ENCODE results near the gene PPME1.
"Not testable (repeated sequence)": the region's sequence is repeated elsewhere in the genome, so short reads cannot be mapped to it uniquely, and the experiment has no call there.

PPME1 gene, protein sequence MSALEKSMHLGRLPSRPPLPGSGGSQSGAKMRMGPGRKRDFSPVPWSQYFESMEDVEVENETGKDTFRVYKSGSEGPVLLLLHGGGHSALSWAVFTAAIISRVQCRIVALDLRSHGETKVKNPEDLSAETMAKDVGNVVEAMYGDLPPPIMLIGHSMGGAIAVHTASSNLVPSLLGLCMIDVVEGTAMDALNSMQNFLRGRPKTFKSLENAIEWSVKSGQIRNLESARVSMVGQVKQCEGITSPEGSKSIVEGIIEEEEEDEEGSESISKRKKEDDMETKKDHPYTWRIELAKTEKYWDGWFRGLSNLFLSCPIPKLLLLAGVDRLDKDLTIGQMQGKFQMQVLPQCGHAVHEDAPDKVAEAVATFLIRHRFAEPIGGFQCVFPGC

DNA sequence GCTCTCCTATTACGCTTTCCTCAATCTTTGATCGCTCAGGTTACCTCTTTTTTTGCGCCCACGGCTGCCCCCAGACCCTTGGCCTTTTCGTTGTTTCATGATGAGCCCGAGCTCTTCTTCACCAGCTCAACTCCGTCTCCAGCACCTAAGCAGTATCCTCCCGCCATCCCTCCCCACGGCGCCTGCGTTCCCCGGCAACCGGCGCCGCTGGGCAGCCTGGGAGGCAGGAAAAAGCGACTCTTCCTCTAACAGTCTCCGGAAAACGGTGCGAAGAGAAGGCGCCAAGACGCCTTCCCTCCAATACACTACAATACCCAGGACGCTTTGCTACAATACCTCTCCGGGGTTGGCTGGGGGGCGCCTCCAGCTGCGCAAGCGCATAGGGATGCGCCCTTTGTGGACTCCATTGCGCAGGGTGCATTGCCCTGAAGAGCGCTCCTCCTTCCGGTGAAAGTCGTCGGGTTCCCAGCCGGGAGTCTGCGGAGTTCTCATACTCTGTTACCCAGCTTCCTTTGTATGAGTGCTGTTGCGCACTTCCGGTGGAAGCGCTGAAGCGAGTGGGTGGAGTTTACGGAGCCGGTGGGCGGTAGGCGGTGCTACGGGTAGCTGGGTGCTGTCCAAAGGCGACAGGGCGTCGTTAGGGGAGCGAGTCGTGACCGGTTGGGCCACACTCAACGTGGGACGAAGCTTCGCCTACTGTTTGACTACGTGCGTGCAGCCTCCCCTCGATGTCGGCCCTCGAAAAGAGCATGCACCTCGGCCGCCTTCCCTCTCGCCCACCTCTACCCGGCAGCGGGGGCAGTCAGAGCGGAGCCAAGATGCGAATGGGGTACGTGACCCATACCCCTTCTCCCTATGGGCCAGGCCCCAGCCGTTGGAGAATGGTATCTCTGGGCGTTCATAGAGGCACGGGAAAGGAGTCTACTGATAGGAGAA is at the start of gene PPME1, which contains the start of gene C2CD3:
TSS of gene PPME1 (plus strand) at position 596 of the 936 bp plus-strand sequence. CDS start at position 729, 133 bp downstream.
TSS of gene C2CD3 (minus strand) at position 309 of the 936 bp plus-strand sequence. CDS start at position 99, 210 bp downstream.
- peak; percentile 84 to 99 for DNase-seq

DNA sequence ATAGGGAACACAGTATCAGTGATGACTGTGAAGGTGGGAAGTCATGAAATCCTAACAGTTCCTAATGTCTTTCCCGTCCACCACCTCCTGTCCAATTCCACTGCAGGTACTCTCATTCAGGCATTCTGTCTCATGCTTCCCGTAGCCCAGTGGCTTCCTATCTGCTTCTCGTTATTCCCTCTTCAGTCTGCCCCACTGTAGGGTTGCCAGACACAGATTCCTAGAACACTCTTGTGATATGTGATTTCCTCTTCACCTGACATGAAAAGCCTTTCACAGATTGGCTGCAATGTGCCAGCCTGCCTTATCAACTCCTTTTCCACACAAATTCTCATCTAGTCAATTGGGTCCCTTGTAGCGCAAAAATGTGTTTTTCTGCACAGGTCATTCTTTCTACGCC is 49.3 kb upstream of the PPME1 start:
- no peak for DNase-seq

DNA sequence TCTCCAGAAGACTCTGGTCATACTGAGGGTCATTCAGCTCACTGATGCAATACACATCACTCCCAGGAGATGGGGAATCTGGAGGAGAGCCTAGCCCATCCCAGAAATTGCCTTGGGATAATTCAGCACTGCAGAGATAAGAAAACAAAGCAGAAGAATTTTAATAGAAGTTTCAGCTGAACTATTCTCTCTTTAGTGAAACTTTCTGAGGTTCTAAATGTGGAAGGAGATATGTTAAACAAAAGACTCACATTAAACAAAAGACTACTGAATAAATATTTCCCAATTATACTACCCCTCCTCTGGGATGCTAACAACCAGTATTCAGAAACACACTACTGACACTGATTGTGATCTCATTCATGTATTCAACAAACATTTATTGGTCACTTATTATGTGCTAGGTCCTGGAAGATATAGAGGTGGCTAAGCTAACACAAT is 48.1 kb upstream of the PPME1 start:
- DNase-seq: no peak

DNA sequence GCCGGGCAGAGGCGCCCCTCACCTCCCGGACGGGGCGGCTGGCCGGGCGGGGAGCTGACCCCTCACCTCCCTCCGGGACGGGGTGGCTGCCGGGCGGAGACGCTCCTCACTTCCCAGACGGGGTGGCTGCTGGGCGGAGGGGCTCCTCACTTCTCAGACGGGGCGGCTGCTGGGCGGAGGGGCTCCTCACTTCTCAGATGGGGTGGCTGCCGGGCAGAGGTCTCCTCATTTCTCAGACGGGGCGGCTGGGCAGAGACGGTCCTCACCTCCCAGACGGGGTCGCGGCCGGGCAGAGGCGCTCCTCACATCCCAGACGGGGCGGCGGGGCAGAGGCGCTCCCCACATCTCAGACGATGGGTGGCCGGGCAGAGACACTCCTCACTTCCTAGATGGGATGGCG is 42.0 kb upstream of the PPME1 start:
- DNase-seq: not testable (repeated sequence)

DNA sequence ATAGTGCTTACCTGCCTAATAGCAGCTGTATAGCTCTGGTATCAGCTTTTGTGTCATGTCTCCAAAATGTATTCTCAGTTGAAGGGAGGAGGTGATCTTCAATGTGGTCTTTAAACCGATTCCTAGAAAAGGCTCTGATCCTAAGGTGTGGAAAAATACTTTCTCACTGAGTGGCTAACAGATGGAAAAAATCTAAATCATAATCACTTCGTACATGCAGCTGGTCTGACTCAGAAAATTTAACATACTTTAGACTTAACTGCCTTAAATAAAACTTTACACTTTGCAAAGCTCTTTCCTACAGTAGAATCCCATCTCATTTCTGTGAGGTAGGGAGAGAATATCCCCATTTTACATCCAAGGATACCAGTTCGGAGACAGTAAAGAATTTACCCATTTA is 38.3 kb upstream of the PPME1 start:
- DNase-seq: no peak

DNA sequence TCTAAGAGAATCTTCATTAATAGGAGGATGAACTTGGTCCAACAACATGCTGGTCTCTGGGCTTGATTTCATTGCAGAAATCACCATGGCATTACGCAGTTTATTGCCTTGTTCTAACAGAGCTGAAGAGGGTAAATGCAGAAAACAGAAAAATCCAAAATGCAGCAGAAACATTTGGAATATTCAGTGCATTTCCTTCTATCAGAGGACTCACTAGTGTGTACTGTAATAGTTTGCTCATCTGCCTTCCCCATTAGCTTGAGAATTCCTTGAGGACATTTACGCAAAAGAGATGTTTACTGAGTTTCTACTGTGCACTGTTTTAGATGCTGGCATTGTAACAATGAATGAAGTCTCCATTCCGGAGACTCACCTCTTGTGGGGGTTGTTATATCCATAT is 37.7 kb upstream of the PPME1 start:
- DNase-seq: no peak

DNA sequence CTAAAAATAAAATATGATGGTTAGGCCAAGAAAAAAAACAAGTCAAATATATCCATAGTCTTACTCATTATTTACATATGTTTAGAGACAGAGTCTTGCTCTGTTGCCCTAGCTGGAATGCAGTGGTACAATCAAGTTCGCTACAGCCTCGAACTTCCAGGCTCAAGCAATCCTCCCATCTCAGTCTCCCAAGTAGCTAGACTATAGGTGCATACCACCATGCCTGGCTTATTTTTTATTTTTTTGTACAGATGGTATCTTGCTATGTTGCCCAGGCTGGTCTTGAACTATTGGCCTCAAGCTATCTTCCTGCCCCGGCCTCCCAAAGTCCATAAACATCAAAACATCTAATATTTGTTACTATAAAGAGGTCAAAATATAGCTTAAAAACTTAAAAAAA is 36.4 kb upstream of the PPME1 start:
- no peak for DNase-seq

DNA sequence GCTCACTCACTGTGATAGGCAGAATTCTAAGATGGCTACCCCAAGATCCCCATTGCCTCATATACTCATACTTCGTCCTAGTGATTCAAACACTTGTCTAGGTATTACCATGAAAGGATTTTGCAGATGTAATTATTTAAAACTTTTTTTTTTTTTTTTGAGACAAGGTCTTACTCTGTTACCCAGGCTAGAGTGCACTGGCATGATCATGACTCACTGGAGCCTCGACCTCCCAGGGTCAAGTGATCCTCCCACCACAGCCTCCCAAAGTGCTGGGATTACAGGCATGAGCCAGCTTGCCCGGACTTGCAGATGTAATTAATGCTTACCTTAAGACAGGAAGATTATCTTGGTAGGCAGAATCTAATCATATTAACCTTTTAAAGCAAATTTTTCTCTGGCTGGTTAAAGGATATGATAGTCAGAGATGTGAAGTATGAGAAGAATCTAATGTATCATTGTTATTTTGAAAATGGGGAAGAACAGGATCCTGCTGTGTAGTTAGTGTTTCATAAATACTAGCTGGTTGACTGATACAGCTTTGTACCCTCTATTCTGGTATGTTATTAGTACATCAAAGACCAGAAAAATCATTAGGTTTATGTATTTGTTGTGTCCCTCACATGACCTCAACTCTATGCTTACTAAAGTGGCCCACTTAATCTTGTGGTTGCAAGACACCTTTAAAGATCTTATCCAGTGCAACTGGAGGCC is 35.8 kb upstream of the PPME1 start:
- DNase-seq: no peak

DNA sequence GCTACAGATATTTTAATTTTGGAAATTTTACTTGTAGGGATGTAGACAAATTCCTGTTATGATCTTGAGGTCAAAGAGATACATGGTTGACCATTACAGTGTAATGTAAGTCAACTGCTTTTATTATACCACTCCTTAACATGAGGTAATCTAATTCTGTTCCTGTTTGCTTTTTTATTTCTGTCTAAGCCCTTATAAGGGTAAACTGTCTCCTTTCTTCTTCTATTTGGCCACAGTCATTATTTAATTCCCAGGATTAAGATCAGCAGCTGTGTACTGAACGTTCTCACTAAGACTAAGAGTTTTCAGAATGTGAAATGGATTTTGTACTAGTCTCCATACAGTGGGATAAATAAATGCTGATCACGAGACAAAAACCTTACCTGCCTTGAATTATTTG is 33.1 kb upstream of the PPME1 start:
- no peak for DNase-seq

DNA sequence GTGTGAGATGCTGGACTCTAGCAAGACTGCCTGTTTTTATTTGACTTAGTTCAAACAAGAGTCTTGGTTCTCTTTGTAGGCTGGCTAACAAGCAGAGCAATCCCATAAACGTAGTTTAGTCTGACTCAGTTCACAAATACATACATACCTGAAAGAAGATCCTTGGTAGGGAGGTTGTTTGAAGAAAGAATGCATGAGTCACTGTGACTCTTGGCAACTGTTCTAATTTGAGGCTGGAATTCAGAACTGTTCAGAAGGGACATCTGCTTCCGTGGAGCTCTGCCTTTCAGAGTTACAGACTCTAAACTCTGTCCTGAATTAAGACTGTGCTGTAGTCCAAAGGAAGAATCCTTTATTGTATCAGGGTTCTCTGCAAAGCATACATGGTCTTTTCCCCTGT is 32.5 kb upstream of the PPME1 start:
- no peak for DNase-seq

DNA sequence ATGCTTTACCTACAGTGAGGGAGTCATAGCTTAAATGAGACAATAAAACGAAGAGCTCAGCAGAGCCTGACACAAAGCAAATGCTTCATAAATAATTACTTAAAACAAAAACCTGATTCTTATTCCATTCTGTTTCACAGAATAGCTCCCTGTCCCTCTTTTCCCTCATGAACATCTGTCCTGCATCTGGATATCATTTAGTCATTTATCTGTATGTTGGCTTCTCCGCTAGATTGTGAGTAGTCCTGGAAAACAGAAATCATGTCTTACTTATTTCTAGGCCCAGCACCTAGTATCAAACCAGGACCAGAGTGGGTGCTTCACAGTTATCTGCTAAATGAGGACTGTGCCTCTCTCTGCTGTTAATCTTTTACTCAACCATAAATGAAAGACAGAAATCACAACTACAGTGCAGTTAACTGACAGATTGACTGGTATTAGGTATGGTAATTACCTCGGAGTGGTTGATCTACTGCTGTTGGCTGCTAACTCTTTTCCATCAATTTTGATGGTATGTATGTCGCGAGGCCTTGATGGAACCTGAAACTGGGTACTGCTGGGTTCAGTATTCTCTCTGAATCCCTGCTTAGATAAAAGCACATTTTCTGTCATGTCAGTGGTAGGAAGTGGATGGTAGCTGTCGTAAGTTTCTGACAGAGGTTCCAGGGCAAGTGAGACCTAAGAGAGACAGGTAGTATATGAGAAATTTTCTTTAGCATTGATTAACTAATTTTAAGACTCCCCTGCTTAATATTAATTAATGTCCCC is 31.8 kb upstream of the PPME1 start:
- DNase-seq: no peak

DNA sequence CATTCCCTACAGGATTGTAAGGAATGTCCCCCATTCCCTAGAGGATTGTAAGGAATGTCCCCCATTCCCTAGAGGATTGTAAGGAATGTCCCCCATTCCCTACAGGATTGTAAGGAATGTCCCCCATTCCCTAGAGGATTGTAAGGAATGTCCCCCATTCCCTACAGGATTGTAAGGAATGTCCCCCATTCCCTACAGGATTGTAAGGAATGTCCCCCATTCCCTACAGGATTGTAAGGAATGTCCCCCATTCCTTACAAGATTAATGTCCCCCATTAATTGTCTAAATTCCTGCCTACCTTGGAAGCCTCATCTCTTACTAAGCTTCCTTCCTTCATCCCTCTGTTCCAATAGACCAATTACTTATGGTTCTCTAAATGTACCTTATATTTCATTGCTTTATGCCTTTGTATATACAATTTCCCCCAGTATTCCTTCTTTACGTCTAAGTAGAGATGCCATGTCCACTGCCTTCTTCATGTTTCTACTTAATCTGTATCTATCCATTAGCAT is 31.1 kb upstream of the PPME1 start:
- DNase-seq: not testable (repeated sequence)

DNA sequence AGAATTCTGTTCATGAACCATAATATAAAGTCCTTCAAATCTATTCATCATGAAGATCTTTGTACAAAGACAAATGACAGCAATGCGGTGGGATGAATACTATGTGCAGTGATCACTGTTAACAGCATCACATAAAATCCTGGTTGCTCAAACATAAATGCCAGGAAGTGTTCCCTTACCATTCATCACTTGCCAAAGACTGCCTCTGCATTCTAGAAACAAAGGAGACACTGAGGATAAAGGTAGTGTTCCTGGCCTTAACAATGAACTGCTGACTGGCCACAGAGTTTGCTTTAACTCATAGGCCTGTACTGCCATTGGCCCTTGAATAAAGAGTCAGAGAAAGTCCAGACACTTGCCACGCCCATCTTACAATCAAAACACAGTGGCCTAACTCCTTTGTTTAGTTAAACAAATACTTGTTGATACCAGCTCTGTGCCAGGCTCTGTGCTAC is 29.8 kb upstream of the PPME1 start:
- DNase-seq: no peak

DNA sequence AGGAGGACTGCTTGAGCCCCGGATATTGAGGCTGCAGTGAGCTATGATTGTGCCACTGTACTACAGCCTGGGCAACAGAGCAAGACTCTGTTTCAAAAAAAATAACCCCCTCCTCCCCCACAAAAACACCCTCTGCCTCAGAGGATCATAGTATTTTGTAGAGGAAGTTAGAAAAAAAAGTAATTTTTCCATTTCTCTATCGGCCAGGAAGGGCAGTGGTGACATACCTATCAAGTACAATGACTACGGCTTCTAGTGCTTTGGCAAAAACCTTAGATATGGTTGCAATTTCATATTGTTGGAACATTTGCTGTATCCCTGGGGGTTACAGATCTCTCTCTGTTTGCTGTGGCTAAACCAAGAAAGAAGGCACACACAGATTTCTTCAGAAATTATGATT is 29.2 kb upstream of the PPME1 start:
- DNase-seq: no peak

DNA sequence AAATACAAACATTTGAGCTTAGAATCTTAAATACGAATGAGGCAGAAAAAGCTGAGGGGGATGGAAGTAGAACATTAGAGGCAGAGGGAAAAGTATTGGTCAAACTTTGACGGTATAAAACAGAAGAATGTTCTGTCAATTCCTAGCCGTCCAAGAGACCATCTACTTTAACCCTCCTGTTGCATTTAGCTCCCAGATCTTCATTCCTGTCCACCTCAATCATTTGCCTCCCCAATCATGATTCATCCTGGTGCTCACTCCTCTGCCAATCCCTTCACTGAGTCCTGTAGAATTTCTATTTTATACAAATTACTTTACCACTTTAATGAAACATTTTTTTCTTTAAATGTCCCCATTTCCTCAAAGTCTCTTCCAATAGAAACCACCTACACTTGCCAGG is 28.5 kb upstream of the PPME1 start:
- DNase-seq: no peak

DNA sequence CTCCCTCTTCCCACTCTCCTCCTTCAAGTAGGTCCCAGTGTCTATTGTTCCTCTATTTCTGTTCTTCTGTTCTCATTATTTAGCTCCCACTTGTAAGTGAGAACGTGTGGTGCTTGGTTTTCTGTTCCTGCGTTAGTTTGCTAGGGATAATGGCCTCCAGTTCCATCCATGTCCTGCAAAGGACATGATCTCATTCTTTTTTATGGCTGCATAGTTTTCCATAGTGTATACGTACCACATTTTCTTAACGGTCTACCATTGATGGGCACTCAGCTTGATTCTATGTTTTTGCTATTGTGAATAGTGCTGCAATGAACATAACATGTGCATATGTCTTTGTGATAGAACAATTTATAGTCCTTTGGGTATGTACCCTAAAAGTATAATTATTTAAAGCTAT is 26.5 kb upstream of the PPME1 start:
- no peak for DNase-seq

DNA sequence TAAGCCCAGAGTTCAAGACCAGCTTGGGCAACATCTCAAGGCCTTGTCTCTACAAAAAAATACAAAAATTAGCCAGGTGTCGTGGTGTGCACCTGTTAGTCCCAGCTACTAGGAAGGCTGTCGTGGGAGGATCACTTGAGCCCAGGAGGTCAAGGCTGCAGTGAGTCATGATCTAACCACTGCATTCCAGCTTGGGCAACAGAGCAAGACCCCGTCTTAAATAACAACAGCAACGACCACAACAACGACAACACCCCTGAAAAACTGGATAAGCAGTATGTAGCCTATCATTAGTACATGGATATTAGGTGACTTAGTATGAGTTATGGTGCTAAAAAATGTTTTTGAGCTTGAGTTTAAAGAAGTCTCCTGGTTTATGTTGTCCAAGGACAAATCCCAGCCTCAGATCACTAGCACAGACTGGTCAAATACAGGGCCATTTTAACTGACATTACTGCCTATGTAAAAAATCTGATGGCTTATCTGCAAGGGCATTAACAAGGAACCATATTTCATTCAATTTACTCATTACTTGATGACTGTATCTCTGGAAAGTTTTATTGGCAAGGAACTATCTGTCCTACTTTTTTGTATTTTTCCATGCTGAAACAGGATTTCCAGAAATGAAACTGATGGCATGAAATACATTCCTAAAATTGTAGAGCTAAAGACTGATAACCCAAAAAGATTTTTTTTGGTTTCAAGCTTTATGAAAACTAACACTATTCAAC is 23.7 kb upstream of the PPME1 start:
- no peak for DNase-seq

DNA sequence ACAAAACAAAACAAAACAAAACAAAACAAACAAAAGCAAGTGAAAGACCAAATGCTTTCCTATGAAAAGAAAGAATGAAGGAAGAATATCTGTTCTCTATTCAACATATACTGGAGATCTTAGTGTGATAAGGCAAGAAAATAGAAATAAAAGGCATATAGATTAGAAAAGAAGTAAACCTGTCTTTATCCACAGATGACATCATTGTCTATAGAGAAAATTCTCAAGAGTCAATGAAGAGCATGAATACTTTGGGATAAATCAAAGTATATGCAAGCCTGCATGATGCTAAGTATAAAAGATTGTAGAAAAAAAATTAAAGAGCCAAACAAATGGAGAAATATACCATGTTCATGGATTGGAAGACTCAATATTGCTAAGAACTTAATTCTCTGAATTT is 17.9 kb upstream of the PPME1 start:
- DNase-seq: no peak

DNA sequence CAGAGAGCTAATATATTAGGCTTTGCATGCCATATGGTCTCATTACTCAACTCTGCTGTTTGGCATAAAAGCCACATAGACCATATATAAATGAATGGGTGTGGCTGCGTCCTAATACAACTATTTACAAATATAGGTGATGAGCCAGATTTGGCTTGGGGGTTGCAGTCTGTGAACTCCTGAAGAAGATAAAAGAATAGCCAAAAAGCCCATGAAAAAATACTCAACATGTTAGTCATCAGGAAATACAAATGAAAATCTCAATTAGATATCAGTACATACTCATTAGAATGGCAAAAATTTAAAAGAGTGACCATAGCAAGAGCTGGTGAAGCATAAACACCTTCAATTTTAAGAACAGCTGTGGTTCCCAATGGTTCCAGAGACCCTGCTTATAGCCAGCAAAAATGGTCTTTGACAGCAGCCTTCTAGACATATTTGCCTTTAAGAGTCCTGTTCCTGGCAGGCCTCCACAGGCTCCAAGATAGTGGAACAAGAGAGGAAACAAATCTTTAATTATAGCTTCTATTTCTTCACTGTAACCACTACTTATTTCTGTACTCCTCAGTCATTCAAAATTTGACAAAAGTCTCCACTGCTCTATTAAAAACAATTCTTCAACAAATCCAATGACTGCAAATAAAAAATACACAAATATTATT is 16.3 kb upstream of the PPME1 start:
- DNase-seq: no peak

DNA sequence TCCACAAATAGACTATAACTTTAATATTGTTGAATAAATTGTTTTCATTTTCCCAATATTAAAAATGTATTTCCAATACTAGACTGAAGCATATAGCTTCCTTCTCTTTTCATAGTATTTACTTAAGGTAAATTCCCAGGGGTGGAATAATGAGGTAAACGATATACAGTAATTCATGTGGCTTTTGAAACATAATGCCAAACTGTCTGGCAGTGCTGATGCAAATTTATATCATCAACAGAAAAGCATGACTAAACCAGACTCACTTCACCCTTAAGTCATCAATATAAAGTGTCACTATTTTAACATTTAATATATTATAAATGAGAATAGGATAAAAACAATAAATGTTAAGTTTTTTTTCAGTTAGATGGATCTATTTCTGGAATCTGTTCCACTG is 13.9 kb upstream of the PPME1 start:
- no peak for DNase-seq

DNA sequence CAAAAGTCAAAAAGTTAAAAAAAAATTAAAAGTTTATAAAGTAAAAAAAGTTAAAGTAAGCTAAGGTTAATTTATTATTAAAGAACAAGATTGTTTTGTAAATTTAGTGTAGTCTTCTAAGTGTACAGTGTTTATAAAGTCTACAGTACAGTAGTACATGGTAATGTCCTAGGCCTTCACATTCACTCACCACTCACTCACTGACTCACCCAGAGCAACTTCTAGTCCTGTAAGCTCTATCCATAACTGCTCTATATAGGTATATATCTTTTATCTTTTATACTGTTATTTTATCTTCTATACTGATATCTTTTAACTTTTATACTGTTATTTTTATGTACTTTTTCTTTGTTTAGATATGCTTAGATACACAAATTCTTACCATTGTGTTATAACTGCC is 11.4 kb upstream of the PPME1 start:
- no peak for DNase-seq

All from bone marrow (tissue), 2 donors.